Transverse colon (tissue), 4 donors: Measurements from ENCODE around the gene ATP2B3. TPM values are rescaled to one million over a fixed set of nuclear protein-coding genes. Genes with fewer than 3 reads are reported as not detected.

Experiments
- DNase-seq: peaks from one replicate; pipeline ENCODE4 v3.0.0-alpha.2; 2019
- H3K27ac ChIP-seq, 4 donors: fragments of 200-600 bp; sonication (generic); 2 replicates each; pipeline ENCODE4 v1.5.1; 2016 to 2018; ENCODE audit warnings: inconsistent platforms in 4 of 4
- H3K27me3 ChIP-seq: fragments of 200-600 bp; sonication (generic); 2 replicates; pipeline ENCODE4 v1.5.1; 2017; ENCODE audit warnings: inconsistent platforms
- H3K36me3 ChIP-seq, 4 donors: fragments of 200-600 bp; sonication (generic); 2 replicates each; pipeline ENCODE4 v1.5.1; 2017 to 2019; ENCODE audit warnings: inconsistent platforms in 4 of 4
- H3K4me1 ChIP-seq, 4 donors: fragments of 200-600 bp; sonication (generic); 2 replicates each; pipeline ENCODE4 v1.5.1; 2017 to 2020; ENCODE audit warnings: inconsistent platforms in 4 of 4
- H3K4me3 ChIP-seq, 4 donors: fragments of 200-600 bp; sonication (generic); 1 replicate in 1 of 4; 2 replicates in 3 of 4; pipeline versions ENCODE4 v1.5.1 to v1.6.1; 2017 to 2019; ENCODE audit warnings: inconsistent platforms in 4 of 4
- H3K9me3 ChIP-seq, 2 donors: fragments of 200-600 bp; sonication (generic); 2 replicates each; pipeline ENCODE4 v1.5.1; 2017 to 2019; ENCODE audit warnings: inconsistent platforms in 2 of 2
- EP300 ChIP-seq: sonication (generic); formaldehyde crosslinking; IDR thresholded peaks from one replicate; pipeline ENCODE4 v1.6.1; 2017; ENCODE audit warnings: antibody characterized with exemption, low read depth
- POLR2A ChIP-seq: fragments of 450-650 bp; IDR thresholded peaks from one replicate; pipeline ENCODE4 v1.6.1; 2016; ENCODE audit warnings: antibody characterized with exemption, mild to moderate bottlenecking, moderate library complexity
- POLR2AphosphoS5 ChIP-seq, 3 donors: sonication (generic); formaldehyde crosslinking; IDR thresholded peaks; one replicate each; pipeline ENCODE4 v1.6.1; 2016; ENCODE audit warnings: antibody characterized with exemption in 3 of 3
- WGBS, 2 donors: methylation state at CpG; one replicate each; pipeline ENCODE4 v1.1.5; 2018; ENCODE audit warnings: low coverage in 1 of 2; 5-methylcytosine and 5-hydroxymethylcytosine counted together
- in situ Hi-C, 4 donors: fragments of 200-750 bp; cut with MboI; loops; one replicate each; pipeline versions ENCODE4 v1.15.0 to v1.15.1; 2017; ENCODE audit warnings: low sequenced_read_pairs in 3 of 4, low pct_ligation_motif_present in 1 of 4, low pct_unique_long_range_greater_than_20kb in 1 of 4
- intact Hi-C: fragments of 100-400 bp; cut with DNase I; formaldehyde crosslinking; loops from one replicate; pipeline ENCODE4 v1.15.1; 2023; ENCODE audit warnings: low total_unique reads
- total RNA-seq, 4 donors: library from RNA; depleted of rRNA; stranded (reverse); fragments of >200 nt; gene quantifications; one replicate each; pipeline ENCODE4 v1.1.0, GENCODE V29; 2016
- TF ChIP-seq, protein P1 (sequence below), 5 experiments: fragments of 200-600 bp in 3 of 5; fragments of 450-650 bp in 2 of 5; sonication (generic) in 3 of 5; IDR thresholded peaks; 1 replicate in 2 of 5; 2 replicates in 3 of 5; pipeline ENCODE4 v1.5.1; 2016 to 2017; ENCODE audit warnings: antibody characterized with exemption in 5 of 5, inconsistent platforms in 3 of 5, mild to moderate bottlenecking in 2 of 5, moderate library complexity in 1 of 5

Gene ATP2B3
- total RNA-seq, 4 donors from 2014 or later, result not detected

DNA sequence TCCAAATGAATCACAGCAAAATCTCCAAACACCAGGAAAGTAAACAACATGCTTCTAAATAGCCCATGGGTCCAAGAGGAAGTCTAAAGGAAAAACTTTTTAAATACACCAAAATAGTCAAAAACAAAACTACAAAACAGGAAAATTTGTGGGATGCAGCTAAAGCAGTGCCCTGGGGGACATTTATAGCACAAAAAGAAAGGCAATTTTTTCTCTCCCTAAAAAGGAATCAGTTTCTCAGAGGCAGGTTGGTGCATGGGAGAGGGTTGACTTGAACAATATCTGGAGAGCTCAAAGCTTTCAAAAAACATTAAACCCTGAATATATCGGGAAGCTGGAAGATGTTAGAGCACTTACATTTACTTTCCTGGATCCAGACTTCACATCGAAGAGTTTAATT is 113.9 kb downstream of the ATP2B3 start:
- in situ Hi-C loops (no loop called here), intact Hi-C loops (no loop called here)
- DNase-seq, result no peak
- Histone ChIP-seq H3K4me3 (no peak overlapping the region), H3K4me1 (no peaks in the 10 kb centered on the region), H3K27me3 (no peaks in the 10 kb centered on the region), H3K27ac (no peak overlapping the region), H3K36me3 (no peaks in the 10 kb centered on the region), H3K9me3 (no peaks in the 10 kb centered on the region)
- WGBS, 2 donors, result 86% methylated on average over 2 of the region's 2 CpGs; no CpG with 5 or more reads in 1 of the 2 donors
- no peak for TF ChIP-seq POLR2AphosphoS5 (IDR thresholded peaks at IDR 0.05)
- TF ChIP-seq, protein P1, sequence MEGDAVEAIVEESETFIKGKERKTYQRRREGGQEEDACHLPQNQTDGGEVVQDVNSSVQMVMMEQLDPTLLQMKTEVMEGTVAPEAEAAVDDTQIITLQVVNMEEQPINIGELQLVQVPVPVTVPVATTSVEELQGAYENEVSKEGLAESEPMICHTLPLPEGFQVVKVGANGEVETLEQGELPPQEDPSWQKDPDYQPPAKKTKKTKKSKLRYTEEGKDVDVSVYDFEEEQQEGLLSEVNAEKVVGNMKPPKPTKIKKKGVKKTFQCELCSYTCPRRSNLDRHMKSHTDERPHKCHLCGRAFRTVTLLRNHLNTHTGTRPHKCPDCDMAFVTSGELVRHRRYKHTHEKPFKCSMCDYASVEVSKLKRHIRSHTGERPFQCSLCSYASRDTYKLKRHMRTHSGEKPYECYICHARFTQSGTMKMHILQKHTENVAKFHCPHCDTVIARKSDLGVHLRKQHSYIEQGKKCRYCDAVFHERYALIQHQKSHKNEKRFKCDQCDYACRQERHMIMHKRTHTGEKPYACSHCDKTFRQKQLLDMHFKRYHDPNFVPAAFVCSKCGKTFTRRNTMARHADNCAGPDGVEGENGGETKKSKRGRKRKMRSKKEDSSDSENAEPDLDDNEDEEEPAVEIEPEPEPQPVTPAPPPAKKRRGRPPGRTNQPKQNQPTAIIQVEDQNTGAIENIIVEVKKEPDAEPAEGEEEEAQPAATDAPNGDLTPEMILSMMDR (IDR thresholded peaks at IDR 0.05), result no peak
- TF ChIP-seq POLR2A, result no peak
- TF ChIP-seq EP300, result no peak

DNA sequence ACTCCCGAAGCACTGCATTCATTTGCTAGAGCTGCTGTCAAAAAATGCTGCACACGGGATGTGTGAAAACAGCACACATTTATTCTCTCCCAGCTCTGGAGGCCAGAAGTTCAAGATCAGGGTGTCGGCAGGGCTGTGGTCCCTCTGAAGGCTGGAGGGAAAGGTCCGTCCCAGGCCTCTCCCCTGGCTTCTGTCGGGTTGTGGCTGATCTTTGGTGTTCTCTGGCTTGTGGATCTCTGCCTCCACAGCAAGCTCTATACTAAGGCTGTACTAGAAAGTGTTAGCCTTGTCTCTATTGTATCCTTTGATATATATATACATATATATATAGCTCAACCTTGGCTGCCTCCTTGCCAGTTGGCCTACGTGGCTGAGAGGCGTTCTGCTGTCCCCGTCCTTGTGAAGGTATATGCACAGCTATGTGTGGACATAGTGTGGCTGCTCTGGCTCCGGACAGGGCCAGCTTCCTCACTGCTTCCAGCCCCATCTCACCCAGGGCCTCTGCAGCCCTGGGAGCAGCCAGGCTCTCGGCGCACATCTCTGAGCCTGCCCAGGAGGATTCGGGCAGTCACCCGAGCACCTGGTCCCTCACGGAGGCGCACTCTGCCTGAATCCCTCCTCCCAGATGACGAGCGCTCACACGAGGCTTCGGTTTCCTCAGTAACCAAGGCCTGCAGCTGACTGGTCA is 114.6 kb downstream of the ATP2B3 start:
- no peaks in the 10 kb centered on the region for H3K36me3 ChIP-seq
- H3K27ac ChIP-seq, result no peak overlapping the region
- no peak for DNase-seq
- intact Hi-C loops (no loop called here), in situ Hi-C loops (no loop called here)
- H3K27me3 ChIP-seq, result no peaks in the 10 kb centered on the region
- H3K4me3 ChIP-seq, result no peak overlapping the region
- no peaks in the 10 kb centered on the region for H3K4me1 ChIP-seq
- TF ChIP-seq EP300, result no peak
- no peak for TF ChIP-seq POLR2AphosphoS5 (IDR thresholded peaks at IDR 0.05)
- TF ChIP-seq, protein P1 (IDR thresholded peaks at IDR 0.05), result no peak
- no peak for TF ChIP-seq POLR2A
- 90% methylated on average over 19 of the region's 19 CpGs; no CpG with 5 or more reads in 1 of the 2 donors for WGBS, 2 donors
- H3K9me3 ChIP-seq, result no peaks in the 10 kb centered on the region

Other genes with a start within 250 kb of the ATP2B3 start
- gene PNMA6F, start 195.9 kb upstream of the ATP2B3 start, total RNA-seq, result not detected
- gene ZNF275, start 183.5 kb upstream of the ATP2B3 start, total RNA-seq, result 1 to 10 TPM; 5.6 to 8.8 (median 7.1) TPM
- not detected for gene PNMA6E, start 116.3 kb upstream of the ATP2B3 start, total RNA-seq
- 1 to 10 TPM in 2 of 4 donors, under 1 TPM in 2; 0.27 to 3.0 (median 1.3) TPM for gene ZFP92, start 106.2 kb upstream of the ATP2B3 start, total RNA-seq
- gene TREX2, start 71.6 kb upstream of the ATP2B3 start, total RNA-seq, result 1 to 10 TPM in 2 of 4 donors, under 1 TPM in 1, not detected in 1; 0.55 to 2.0 (median 1.4) TPM
- 10 to 100 TPM in 3 of 4 donors, 1 to 10 TPM in 1; 7.0 to 34.8 (median 12.4) TPM for gene HAUS7, start 47.1 kb upstream of the ATP2B3 start, total RNA-seq
- 10 to 100 TPM in 2 of 4 donors, 1 to 10 TPM in 2; 3.8 to 67.1 (median 10.5) TPM for gene BGN, start 22.7 kb upstream of the ATP2B3 start, total RNA-seq
- 10 to 100 TPM in 3 of 4 donors, 1 to 10 TPM in 1; 5.2 to 32.5 (median 26.8) TPM for gene CCNQ, start 81.5 kb downstream of the ATP2B3 start, total RNA-seq
- gene DUSP9, start 129.6 kb downstream of the ATP2B3 start, total RNA-seq, result not detected
- 10 to 100 TPM in 1 of 4 donors, 1 to 10 TPM in 2, not detected in 1; 6.5 to 74.4 (median 7.9) TPM for gene PNCK, start 156.2 kb downstream of the ATP2B3 start, total RNA-seq
- gene SLC6A8, start 170.3 kb downstream of the ATP2B3 start, total RNA-seq, result 100 to 1,000 TPM in 3 of 4 donors, 10 to 100 TPM in 1; 61.1 to 332 (median 197) TPM
- 100 to 1,000 TPM in 2 of 4 donors, 10 to 100 TPM in 2; 37.6 to 113 (median 74.4) TPM for gene BCAP31, start 206.7 kb downstream of the ATP2B3 start, total RNA-seq
- gene ABCD1, start 207.2 kb downstream of the ATP2B3 start, total RNA-seq, result 10 to 100 TPM in 3 of 4 donors, 1 to 10 TPM in 1; 7.0 to 50.5 (median 18.1) TPM
- gene PLXNB3, start 246.6 kb downstream of the ATP2B3 start, total RNA-seq, result 10 to 100 TPM in 2 of 4 donors, 1 to 10 TPM in 2; 3.1 to 46.2 (median 24.7) TPM